HepG2 (cell line): ENCODE data around the gene RELL1. TPM values are rescaled to one million over a fixed set of nuclear protein-coding genes. Genes with fewer than 3 reads are reported as not detected.

Source experiments
- ATAC-seq: fragments of 200-7000 bp; cut with Tn5 transposase; 3 replicates; pipeline ENCODE4 v1.9.1; 2020; ENCODE audit warnings: mild to moderate bottlenecking, moderate library complexity
- BruUV-seq: library from RNA; stranded (reverse); fragments of 400-500 nt; replicated peaks from 2 replicates; lab custom pipeline; 2021; lab: Mats Ljungman, UMichigan
- CTCF ChIA-PET: fragments of 300-600 bp; formaldehyde crosslinking; extraction: SDS; loops from one replicate; lab custom pipeline; 2021; ENCODE audit warnings: low total read pairs, inconsistent platforms, low intra/inter-chr PET ratio; lab: Yijun Ruan, JAX
- POLR2A ChIA-PET: fragments of 350-600 bp; sonication (Branson Sonifier 250); formaldehyde crosslinking; loops from one replicate; lab custom pipeline; 2020; ENCODE audit warnings: antibody characterized with exemption, inconsistent platforms; lab: Yijun Ruan, JAX
- DNase-seq: peaks from one replicate; pipeline ENCODE4 v3.0.0-alpha.2; 2015; ENCODE audit warnings: low spot score
- FAIRE-seq: peaks from 3 replicates; lab custom pipeline; 2011; peaks lifted over from hg19 to GRCh38; lab: Jason Lieb, UNC
- H2AFZ ChIP-seq: one replicate; pipeline ENCODE4 v1.6.1; 2011; ENCODE audit warnings: low read length, inconsistent platforms
- H3K27ac ChIP-seq: fragments of 300-600 bp; 3 replicates; pipeline ENCODE4 v1.8.0; 2011; ENCODE audit warnings: mixed run types, mild to moderate bottlenecking, mixed read lengths, low read length, inconsistent platforms; ENCODE audit not compliant: insufficient read depth; ENCODE audit errors: extremely low read length
- H3K27me3 ChIP-seq, 2 experiments: fragments of 200-600 bp in 1 of 2; 2 replicates in 1 of 2; 3 replicates in 1 of 2; pipeline versions ENCODE4 v1.6.0 to v1.8.0; 2011; ENCODE audit warnings: low read length in 2 of 2, mild to moderate bottlenecking in 2 of 2, moderate library complexity in 2 of 2, inconsistent platforms in 1 of 2; ENCODE audit not compliant: insufficient read depth in 2 of 2, control insufficient read depth in 1 of 2
- H3K36me3 ChIP-seq, 2 experiments: fragments of 200-600 bp in 1 of 2; replicated peaks in 1 of 2; 2 replicates in 1 of 2; 3 replicates in 1 of 2; pipeline versions ENCODE4 v1.5.1 to v1.8.0; 2011; ENCODE audit warnings: low read length in 2 of 2, inconsistent platforms in 1 of 2; ENCODE audit not compliant: insufficient read depth in 2 of 2, control insufficient read depth in 1 of 2
- H3K4me1 ChIP-seq: 2 replicates; pipeline ENCODE4 v1.5.1; 2012; ENCODE audit warnings: low read length, inconsistent platforms; ENCODE audit not compliant: insufficient read depth
- H3K4me2 ChIP-seq: 2 replicates; pipeline ENCODE4 v1.6.0; 2011; ENCODE audit warnings: low read depth, low read length, inconsistent platforms
- H3K4me3 ChIP-seq, 3 experiments: fragments of 200-600 bp in 1 of 3; sonication (generic), shearing (Covaris generic) in 1 of 3; replicated peaks in 1 of 3; 2 replicates each; pipeline ENCODE4 v1.5.1; 2011 to 2016; ENCODE audit warnings: low read length in 3 of 3, inconsistent platforms in 2 of 3, low read depth in 2 of 3, mild to moderate bottlenecking in 2 of 3, control low read depth in 1 of 3, mixed read lengths in 1 of 3; ENCODE audit not compliant: insufficient read depth in 1 of 3
- H3K79me2 ChIP-seq: one replicate; pipeline ENCODE4 v1.6.1; 2011; ENCODE audit warnings: low read length, inconsistent platforms; ENCODE audit not compliant: insufficient read depth
- H3K9ac ChIP-seq: 2 replicates; pipeline ENCODE4 v1.6.0; 2011; ENCODE audit warnings: mild to moderate bottlenecking, low read depth, low read length, inconsistent platforms; ENCODE audit not compliant: insufficient read depth
- H3K9me3 ChIP-seq: 2 replicates; pipeline ENCODE4 v1.5.1; 2012; ENCODE audit warnings: mild to moderate bottlenecking, low read length
- H4K20me1 ChIP-seq: 2 replicates; pipeline ENCODE4 v1.6.0; 2011; ENCODE audit warnings: inconsistent platforms, mild to moderate bottlenecking, low read length, moderate library complexity; ENCODE audit not compliant: insufficient read depth
- ARNTL ChIP-seq: sonication (generic); formaldehyde crosslinking; IDR thresholded peaks from 2 replicates; pipeline ENCODE4 v1.4.0; 2020; ENCODE audit warnings: mild to moderate bottlenecking, missing genetic modification reagents
- ATM ChIP-seq: fragments of 450-650 bp; IDR thresholded peaks from 2 replicates; pipeline ENCODE4 v1.7.1; 2017; ENCODE audit warnings: mild to moderate bottlenecking, borderline replicate concordance
- DDIT3 ChIP-seq: sonication (generic); formaldehyde crosslinking; IDR thresholded peaks from 2 replicates; pipeline ENCODE4 v1.4.0; 2020; ENCODE audit warnings: mild to moderate bottlenecking, missing genetic modification reagents
- FUBP1 ChIP-seq: sonication (generic); formaldehyde crosslinking; IDR thresholded peaks from 2 replicates; pipeline ENCODE4 v1.5.1; 2020; ENCODE audit warnings: missing genetic modification reagents, mild to moderate bottlenecking, borderline replicate concordance
- HDAC2 ChIP-seq: sonication (generic); formaldehyde crosslinking; IDR thresholded peaks from 2 replicates; pipeline ENCODE4 v1.4.0; 2020; ENCODE audit warnings: missing genetic modification reagents
- JUND ChIP-seq: sonication (generic); formaldehyde crosslinking; IDR thresholded peaks from 2 replicates; pipeline ENCODE4 v1.8.0; 2022; ENCODE audit warnings: mild to moderate bottlenecking, missing genetic modification reagents
- KDM5A ChIP-seq: fragments of 200-600 bp; sonication (generic); IDR thresholded peaks from 2 replicates; pipeline ENCODE4 v1.7.0; 2018; ENCODE audit warnings: antibody characterized with exemption, mild to moderate bottlenecking, low read length, borderline replicate concordance
- KDM5B ChIP-seq: sonication (generic); formaldehyde crosslinking; IDR thresholded peaks from 2 replicates; pipeline ENCODE4 v1.4.0; 2020; ENCODE audit warnings: missing genetic modification reagents, mild to moderate bottlenecking, borderline replicate concordance
- KMT2A ChIP-seq: sonication (generic); formaldehyde crosslinking; IDR thresholded peaks from 2 replicates; pipeline ENCODE4 v1.4.0; 2020; ENCODE audit warnings: missing genetic modification reagents
- MAF1 ChIP-seq: sonication (generic); formaldehyde crosslinking; IDR thresholded peaks from 2 replicates; pipeline ENCODE4 v1.5.0; 2020; ENCODE audit warnings: missing genetic modification reagents, borderline replicate concordance
- MEIS1 ChIP-seq: sonication (generic); formaldehyde crosslinking; IDR thresholded peaks from 2 replicates; pipeline ENCODE4 v1.9.0; 2021; ENCODE audit warnings: mild to moderate bottlenecking, missing genetic modification reagents, moderate library complexity, borderline replicate concordance
- PLSCR1 ChIP-seq: sonication (generic); formaldehyde crosslinking; IDR thresholded peaks from 2 replicates; pipeline ENCODE4 v1.5.0; 2020; ENCODE audit warnings: missing genetic modification reagents, mild to moderate bottlenecking, borderline replicate concordance
- POLR2AphosphoS5 ChIP-seq: IDR thresholded peaks from 2 replicates; pipeline ENCODE4 v1.6.1; 2012; ENCODE audit warnings: low read depth, low read length
- TCF7L2 ChIP-seq: IDR thresholded peaks from 2 replicates; pipeline ENCODE4 v1.6.1; 2011; ENCODE audit warnings: mild to moderate bottlenecking, low read depth, low read length, moderate library complexity
- XBP1 ChIP-seq: sonication (generic); formaldehyde crosslinking; IDR thresholded peaks from 2 replicates; pipeline ENCODE4 v1.5.0; 2020; ENCODE audit warnings: missing genetic modification reagents
- ZBTB7A ChIP-seq: sonication (generic); formaldehyde crosslinking; IDR thresholded peaks from 2 replicates; pipeline ENCODE4 v1.8.0; 2022; ENCODE audit warnings: mild to moderate bottlenecking, missing genetic modification reagents
- ZGPAT ChIP-seq: IDR thresholded peaks from 2 replicates; pipeline ENCODE4 v1.6.1; 2016; ENCODE audit warnings: mild to moderate bottlenecking
- ZNF207 ChIP-seq: fragments of 450-650 bp; IDR thresholded peaks from 2 replicates; pipeline ENCODE4 v1.6.1; 2016; ENCODE audit warnings: antibody characterized with exemption, borderline replicate concordance
- ZNF329 ChIP-seq: sonication (generic); formaldehyde crosslinking; IDR thresholded peaks from 2 replicates; pipeline ENCODE4 v1.9.0; 2021; ENCODE audit warnings: low read depth, mild to moderate bottlenecking, missing genetic modification reagents
- ZNF343 ChIP-seq: sonication (generic); formaldehyde crosslinking; IDR thresholded peaks from 2 replicates; pipeline ENCODE4 v1.4.0; 2020; ENCODE audit warnings: mild to moderate bottlenecking, missing genetic modification reagents
- ZSCAN25 ChIP-seq: sonication (generic); formaldehyde crosslinking; IDR thresholded peaks from 2 replicates; pipeline ENCODE4 v1.8.0; 2022; ENCODE audit warnings: mild to moderate bottlenecking, missing genetic modification reagents
- WGBS: methylation state at CpG from one replicate; pipeline ENCODE4 v1.1.6; 2017; ENCODE audit warnings: low lambda C conversion rate; 5-methylcytosine and 5-hydroxymethylcytosine counted together
- in situ Hi-C: cut with HindIII; loops from 2 replicates; pipeline ENCODE4 v1.10.0; 2017; ENCODE audit warnings: low pct_unique_long_range_greater_than_20kb; ENCODE audit not compliant: extremely low pct_ligation_motif_present
- intact Hi-C: fragments of 100-400 bp; cut with micrococcal nuclease; formaldehyde crosslinking; loops from one replicate; pipeline ENCODE4 v1.10.0; 2022; ENCODE audit not compliant: unreplicated experiment
- polyA plus RNA-seq, 8 experiments: library from polyadenylated mRNA; depleted of rRNA in 3 of 8; stranded (reverse) in 7 of 8; unstranded in 1 of 8; fragments of >200 nt; fragmentation: Illumina TruSeq in 4 of 8; extraction: Trizol in 4 of 8; gene quantifications; 2 replicates each; pipeline versions ENCODE4 v1.2.1 to v1.2.3, GENCODE V29; 2011 to 2016; ENCODE audit warnings: low read depth in 4 of 8, missing spikeins in 1 of 8, mixed read lengths in 1 of 8; ENCODE audit not compliant: insufficient read depth in 1 of 8
- total RNA-seq, 5 experiments: library from RNA; depleted of rRNA; stranded (reverse); fragments of >200 nt; fragmentation: Illumina TruSeq; extraction: Trizol; gene quantifications; 2 replicates each; pipeline ENCODE4 v1.2.3, GENCODE V29; 2016; ENCODE audit warnings: low read depth in 1 of 5

The RELL1 gene
- total and polyA plus RNA-seq, 2 of the 13 experiments (the other 11 are each of a cell fraction or from before 2014, with no cell fraction given) = 8.4 to 58.4 TPM

- TF ChIP-seq FUBP1 (CRISPR knock-in tag) (no peak), ZBTB7A (CRISPR knock-in tag) (no peak), KDM5B (CRISPR knock-in tag) (no peak), MAF1 (CRISPR knock-in tag) (no peak), ZGPAT (CRISPR knock-in tag) (no peak), ZNF207 (no peak), ZNF343 (CRISPR knock-in tag) (no peak), ATM (no peak), POLR2AphosphoS5 (no peak), KDM5A (no peak), JUND (no peak)
Measured at GRCh38 chr4:37726666-37727065, 40.5 kb upstream of the RELL1 start (continued).

- in situ Hi-C loops = no loop called here
- FAIRE-seq = no peak
- Histone ChIP-seq H3K4me2 (no peak overlapping the region), H3K4me3 (no peak overlapping the region), H3K27ac (no peak overlapping the region), H3K36me3 (no peaks in the 10 kb centered on the region), H3K9me3 (no peaks in the 10 kb centered on the region), H3K4me1 (peaks cover 60% of the 10 kb centered on the region), H3K9ac (no peak overlapping the region), H2AFZ (no peak overlapping the region), H4K20me1 (no peaks in the 10 kb centered on the region), H3K79me2 (no peaks in the 10 kb centered on the region), H3K27me3 (no peaks in the 10 kb centered on the region)
- CTCF ChIA-PET = no interaction called here
- ATAC-seq = no peak
- WGBS = 96% methylated on average over 7 of the region's 7 CpGs
- DNase-seq = no peak
- POLR2A ChIA-PET = no interaction called here
- intact Hi-C loops = loop anchor here (5.0 kb wide), 1 partner anchor 78 kb away; no protein-coding TSS in a partner anchor
- no TSS peak for BruUV-seq
- no peak for TF ChIP-seq ZNF329
- TF ChIP-seq XBP1 (CRISPR knock-in tag) = no peak
- TF ChIP-seq KMT2A (CRISPR knock-in tag) = no peak
- TF ChIP-seq DDIT3 (CRISPR knock-in tag) = no peak
- no peak for TF ChIP-seq HDAC2
- no peak for TF ChIP-seq PLSCR1
- TF ChIP-seq TCF7L2 = no peak
- no peak for TF ChIP-seq ATM
- no peak for TF ChIP-seq ARNTL (CRISPR knock-in tag)
- no peak for TF ChIP-seq ZNF343 (CRISPR knock-in tag)
- TF ChIP-seq MEIS1 (CRISPR knock-in tag) = no peak
- no peak for TF ChIP-seq ZSCAN25 (CRISPR knock-in tag)
Measured at GRCh38 chr4:37725718-37726117, 39.5 kb upstream of the RELL1 start.
